Spleen (tissue), 11 donors: ENCODE results near the gene C5AR2. TPM values are rescaled to one million over a fixed set of nuclear protein-coding genes. Genes with fewer than 3 reads are reported as not detected.
"Not testable (repeated sequence)": the region's sequence is repeated elsewhere in the genome, so short reads cannot be mapped to it uniquely, and the experiment has no call there.

Source experiments
- DNase-seq: peaks from one replicate; pipeline ENCODE4 v3.0.0-alpha.2; 2020
- H3K27ac ChIP-seq, 8 donors: fragments of 200-600 bp; sonication (generic) in 7 of 8; 1 replicate in 4 of 8; 2 replicates in 4 of 8; pipeline versions ENCODE4 v1.5.0 to v1.8.0; 2016 to 2021; ENCODE audit warnings: inconsistent platforms in 4 of 8, mild to moderate bottlenecking in 4 of 8, moderate library complexity in 1 of 8
- H3K27me3 ChIP-seq, 7 donors: fragments of 200-600 bp; sonication (generic) in 6 of 7; replicated peaks in 1 of 7; 1 replicate in 4 of 7; 2 replicates in 3 of 7; pipeline versions ENCODE4 v1.5.0 to v1.8.0; 2016 to 2021; ENCODE audit warnings: inconsistent platforms in 3 of 7, mild to moderate bottlenecking in 1 of 7
- H3K36me3 ChIP-seq, 6 donors: fragments of 200-600 bp; sonication (generic) in 5 of 6; 1 replicate in 4 of 6; 2 replicates in 2 of 6; pipeline versions ENCODE4 v1.5.0 to v1.8.0; 2016 to 2021; ENCODE audit warnings: inconsistent platforms in 2 of 6
- H3K4me1 ChIP-seq, 6 donors: fragments of 200-600 bp; sonication (generic) in 5 of 6; 1 replicate in 3 of 6; 2 replicates in 3 of 6; pipeline versions ENCODE4 v1.5.0 to v1.8.0; 2016 to 2021; ENCODE audit warnings: inconsistent platforms in 3 of 6
- H3K4me3 ChIP-seq, 8 donors: fragments of 200-600 bp; sonication (generic) in 7 of 8; 1 replicate in 4 of 8; 2 replicates in 4 of 8; pipeline versions ENCODE4 v1.5.0 to v1.8.0; 2016 to 2021; ENCODE audit warnings: inconsistent platforms in 4 of 8, mild to moderate bottlenecking in 4 of 8, moderate library complexity in 2 of 8
- H3K9me3 ChIP-seq, 8 donors: fragments of 200-600 bp; sonication (generic) in 7 of 8; 1 replicate in 4 of 8; 2 replicates in 4 of 8; pipeline versions ENCODE4 v1.5.0 to v1.8.0; 2016 to 2021; ENCODE audit warnings: inconsistent platforms in 4 of 8
- CTCF ChIP-seq, 11 experiments: fragments of 200-600 bp in 7 of 11; fragments of 450-650 bp in 4 of 11; sonication (generic) in 4 of 11; IDR thresholded peaks in 8 of 11; conservative IDR thresholded peaks in 3 of 11; 1 replicate in 7 of 11; 2 replicates in 4 of 11; pipeline versions ENCODE4 v1.4.0 to v1.8.0; 2016 to 2021; ENCODE audit warnings: antibody characterized with exemption in 11 of 11, inconsistent platforms in 4 of 11, mild to moderate bottlenecking in 1 of 11
- POLR2A ChIP-seq, 3 donors: fragments of 450-650 bp; IDR thresholded peaks; one replicate each; pipeline ENCODE4 v1.5.1; 2017; ENCODE audit warnings: antibody characterized with exemption in 3 of 3, mild to moderate bottlenecking in 1 of 3
- POLR2AphosphoS5 ChIP-seq, 3 donors: sonication (generic); formaldehyde crosslinking; IDR thresholded peaks; one replicate each; pipeline ENCODE4 v1.5.1; 2017; ENCODE audit warnings: antibody characterized with exemption in 3 of 3
- WGBS, 5 donors: extraction: QIAGEN DNeasy Blood & Tissue Kit in 3 of 5; methylation state at CpG; one replicate each; pipeline versions ENCODE4 v1.1.5 to v1.1.7; 2013 to 2018; 5-methylcytosine and 5-hydroxymethylcytosine counted together
- intact Hi-C: fragments of 100-400 bp; cut with DNase I; formaldehyde crosslinking; loops from one replicate; pipeline ENCODE4 v1.15.0; 2023; ENCODE audit warnings: low total_unique reads
- polyA plus RNA-seq, 3 donors: library from polyadenylated mRNA; stranded (reverse); fragments of 200-250 nt; gene quantifications; one replicate each; pipeline ENCODE4 v1.2.1, GENCODE V29; 2013
- total RNA-seq, 7 donors: library from RNA; depleted of rRNA in 3 of 7; stranded (reverse); fragments of >200 nt in 3 of 7; fragmentation: NEBNext Ultra II Directional in 4 of 7; extraction: Animal tissue kit (Norgen Biotek cat#: 25700) in 4 of 7; gene quantifications; one replicate each; pipeline versions ENCODE4 v1.1.0 to v1.2.1, GENCODE V29; 2016 to 2021
- donor health status: healthy with polysubstance abuse.
- donor health status: DM: no; HTN: no; CAD: no; lungs with moderate emphysema.
- donor health status: DM: no; HTN: no; CAD: no.
- donor health status: Bipolar disorder and iron deficiency.
- donor health status: healthy.
- donor health status: DM: no; HTN: no; CAD: no.
- donor health status: DM: yes; HTN: yes; CAD: no.

C5AR2 gene
- total and polyA plus RNA-seq, 10 donors: 1.3 to 55.7 (median 25.3) TPM

DNA sequence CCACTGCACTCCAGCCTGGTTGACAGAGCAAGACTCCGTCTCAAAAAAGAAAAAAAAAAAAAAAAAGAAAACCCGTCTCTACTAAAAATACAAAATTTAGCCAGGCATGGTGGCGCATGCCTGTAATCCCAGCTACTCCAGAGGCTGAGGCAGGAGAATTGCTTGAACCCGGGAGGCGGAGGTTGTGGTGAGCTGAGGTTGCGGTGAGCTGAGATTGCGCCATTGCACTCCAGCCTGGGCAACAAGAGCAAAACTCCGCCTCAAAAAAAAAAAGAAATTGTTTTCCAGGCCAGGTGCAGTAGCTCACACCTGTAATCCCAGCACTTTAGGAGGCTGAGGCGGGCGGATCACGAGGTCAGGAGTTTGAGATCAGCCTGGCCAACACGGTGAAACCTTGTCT lies 54.6 kb downstream of the C5AR2 start:
- H3K36me3 ChIP-seq: peaks cover 0 to 14% (median 10%) of the 10 kb centered on the region in 6 donors
- DNase-seq, intact Hi-C loops, H3K9me3 ChIP-seq, H3K27me3 ChIP-seq: not testable (repeated sequence)
- H3K27ac ChIP-seq: peak overlapping the region in 3 of 8 donors; percentile 69 to 95 (median 91)
- H3K4me3 ChIP-seq: peak overlapping the region in 1 of 8 donors; percentile 57
- peaks cover 0 to 69% (median 22%) of the 10 kb centered on the region in 6 donors for H3K4me1 ChIP-seq
- 71 to 81% (median 76%) methylated on average over 12 of the region's 12 CpGs for WGBS, 5 donors
- peak in 1 of 3 donors; percentile 14 for TF ChIP-seq POLR2AphosphoS5 (IDR thresholded peaks at IDR 0.05)

- H3K9me3 ChIP-seq, intact Hi-C loops, DNase-seq, H3K36me3 ChIP-seq, H3K27me3 ChIP-seq: not testable (repeated sequence)
- Histone ChIP-seq H3K27ac (peak overlapping the region in 6 of 8 donors; percentile 69 to 95 (median 90)), H3K4me3 (peak overlapping the region in 1 of 8 donors; percentile 57), H3K4me1 (peaks cover 0 to 61% (median 14%) of the 10 kb centered on the region in 6 donors)
- 69 to 86% (median 77%) methylated on average over 3 of the region's 3 CpGs for WGBS, 5 donors
Observed at GRCh38 chr19:47387623-47388022, 55.6 kb downstream of the C5AR2 start.

- intact Hi-C loops, H3K9me3 ChIP-seq, H3K36me3 ChIP-seq, H3K27me3 ChIP-seq: not testable (repeated sequence)
- Histone ChIP-seq H3K27ac (peak overlapping the region in 7 of 8 donors; percentile 69 to 95 (median 89)), H3K4me3 (peak overlapping the region in 1 of 8 donors; percentile 57), H3K4me1 (peaks cover 0 to 50% (median 9%) of the 10 kb centered on the region in 6 donors)
- WGBS, 5 donors: 42 to 73% (median 59%) methylated on average over 5 of the region's 5 CpGs
- DNase-seq: peak; percentile 73
Observed at GRCh38 chr19:47388721-47389120, 56.7 kb downstream of the C5AR2 start.

GRCh38 chr19:47389150-47389556 lies 57.2 kb downstream of the C5AR2 start:
- peak; percentile 89 for DNase-seq
- WGBS, 5 donors: 36 to 72% (median 56%) methylated on average over 9 of the region's 9 CpGs
- Histone ChIP-seq H3K4me3 (peak overlapping the region in 1 of 8 donors; percentile 57), H3K4me1 (peaks cover 0 to 45% (median 9%) of the 10 kb centered on the region in 6 donors), H3K9me3 (no peaks in the 10 kb centered on the region), H3K27me3 (peaks cover 0 to 3% (median 0%) of the 10 kb centered on the region in 7 donors), H3K27ac (peak overlapping the region in 7 of 8 donors; percentile 69 to 95 (median 89)), H3K36me3 (no peaks in the 10 kb centered on the region)
- intact Hi-C loops: no loop called here
- TF ChIP-seq CTCF (IDR thresholded peaks at IDR 0.05 in 8 of 11, conservative IDR thresholded peaks at IDR 0.05 in 3 of 11) (peak in 1 of 11 experiments; percentile 16), POLR2A (IDR thresholded peaks at IDR 0.05) (no peak), POLR2AphosphoS5 (IDR thresholded peaks at IDR 0.05) (peak in 1 of 3 donors; percentile 48)

DNA sequence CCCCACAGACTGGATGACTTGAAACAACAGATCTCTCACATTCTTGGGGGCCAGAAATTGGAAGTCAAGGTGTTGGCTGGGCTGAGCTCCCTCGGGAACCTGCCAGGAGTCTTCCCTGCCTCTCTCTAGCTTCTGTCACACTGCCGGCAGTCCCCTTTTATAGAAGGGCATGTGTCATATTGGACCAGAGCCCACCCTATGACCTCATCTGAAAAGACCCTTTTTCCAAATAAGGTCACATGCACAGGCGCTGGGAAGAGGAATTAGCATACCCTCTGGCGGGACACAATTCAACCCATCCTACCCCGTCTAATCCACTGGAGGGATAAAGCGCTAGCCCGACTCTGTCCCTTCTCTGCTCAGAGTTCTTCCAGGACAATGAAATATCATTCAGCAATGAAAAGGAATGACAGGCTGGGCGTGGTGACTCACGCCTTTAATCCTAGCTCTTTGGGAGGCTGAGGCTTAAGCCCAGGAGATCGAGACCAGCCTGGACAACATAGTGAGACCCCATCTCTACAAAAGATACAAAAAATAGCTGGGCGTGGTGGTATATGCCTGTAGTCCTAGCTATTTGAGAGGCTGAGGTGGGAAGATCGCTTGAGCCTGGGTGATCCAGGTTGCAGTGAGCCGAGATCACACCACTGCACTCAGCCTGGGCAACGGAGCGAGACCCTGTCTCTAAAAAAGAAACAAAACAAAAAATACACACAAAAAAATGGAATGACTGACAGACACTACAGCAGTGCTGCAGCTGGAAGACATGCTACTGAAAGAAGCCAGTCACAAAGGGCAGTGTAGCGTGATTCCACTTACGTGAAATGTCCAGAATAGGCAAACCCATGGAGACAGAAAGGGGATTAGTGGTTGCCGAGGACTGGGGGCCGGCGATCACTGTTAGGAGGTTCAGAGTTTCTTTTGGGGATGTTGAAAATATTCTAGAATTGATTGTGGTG lies 58.8 kb downstream of the C5AR2 start:
- 75 to 83% (median 81%) methylated on average over 20 of the region's 20 CpGs for WGBS, 5 donors
- no peaks in the 10 kb centered on the region for H3K36me3 ChIP-seq
- peak overlapping the region in 1 of 8 donors; percentile 57 for H3K4me3 ChIP-seq
- intact Hi-C loops: loop anchor here (5.0 kb wide), 1 partner anchor 94 kb away; no protein-coding TSS in a partner anchor
- DNase-seq: no peak
- no peaks in the 10 kb centered on the region for H3K9me3 ChIP-seq
- peak overlapping the region in 7 of 8 donors; percentile 33 to 95 (median 89) for H3K27ac ChIP-seq
- H3K4me1 ChIP-seq: peaks cover 0 to 45% (median 9%) of the 10 kb centered on the region in 6 donors
- H3K27me3 ChIP-seq: peaks cover 0 to 5% (median 0%) of the 10 kb centered on the region in 7 donors
- no peak for TF ChIP-seq POLR2AphosphoS5 (IDR thresholded peaks at IDR 0.05)
- no peak for TF ChIP-seq POLR2A (IDR thresholded peaks at IDR 0.05)
- no peak for TF ChIP-seq CTCF (IDR thresholded peaks at IDR 0.05 in 8 of 11, conservative IDR thresholded peaks at IDR 0.05 in 3 of 11)
